ENCODE measurements around the gene RPS18. TPM values are rescaled to one million over a fixed set of nuclear protein-coding genes. Genes with fewer than 3 reads are reported as not detected.
A peak's percentile ranks its signal among the peaks of the same experiment; 100 is the strongest.

Gene RPS18
- total and polyA plus RNA-seq, 2 of the 13 experiments (the other 11 are each of a cell fraction or from before 2014, with no cell fraction given): 3,896 to 5,806 TPM

DNA sequence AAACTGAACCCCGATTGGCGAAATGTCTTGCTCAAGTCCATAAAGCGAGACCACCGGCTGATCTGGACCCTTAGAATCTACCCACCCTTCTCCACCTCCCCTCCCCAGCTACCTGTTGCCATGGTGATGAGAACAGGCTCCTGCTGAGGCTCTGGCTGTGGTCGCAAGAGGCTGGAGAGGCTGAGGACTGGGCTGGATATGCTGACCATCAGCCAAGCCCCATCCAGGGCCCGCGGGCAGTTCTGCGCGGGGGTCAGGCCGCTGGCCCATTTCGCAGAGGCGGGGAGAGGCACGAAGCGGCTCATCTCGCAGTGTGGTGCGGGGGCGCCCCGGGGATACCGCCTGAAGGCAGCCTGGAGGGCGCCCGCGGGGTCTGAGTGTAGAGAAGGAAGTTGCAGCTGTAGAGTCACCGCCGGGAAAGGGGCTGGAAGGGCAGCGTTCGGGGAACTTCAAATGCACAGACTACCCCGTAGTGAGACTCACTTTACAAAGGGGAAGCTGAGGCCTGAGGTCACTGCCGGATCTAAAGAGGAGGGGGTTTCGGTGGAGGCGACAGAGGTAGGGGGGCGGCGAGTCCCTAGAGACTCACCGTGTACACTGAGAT, 41.3 kb downstream of the RPS18 start (continued):
- TF ChIP-seq ZFP90 (CRISPR knock-in tag; IDR thresholded peaks at IDR 0.05; ENCODE audit: borderline replicate concordance) (no peak; the same call in 1 of the 2 replicates), ZNF326 (CRISPR knock-in tag; IDR thresholded peaks at IDR 0.05; ENCODE audit: borderline replicate concordance) (no peak), ZNF12 (CRISPR knock-in tag; IDR thresholded peaks at IDR 0.05) (0 out of 2 replicates have a peak, but pooled peaks have one; percentile 4), ZNF350 (CRISPR knock-in tag; IDR thresholded peaks at IDR 0.05; ENCODE audit: borderline replicate concordance, low read depth) (peak; percentile 65; the same call in 1 of the 2 replicates), ZC3H13 (CRISPR knock-in tag; IDR thresholded peaks at IDR 0.05) (no peak), SP4 (CRISPR knock-in tag; IDR thresholded peaks at IDR 0.05) (no peak; the same call in 1 of the 2 replicates), SATB2 (CRISPR knock-in tag; IDR thresholded peaks at IDR 0.05) (no peak), ZNF224 (CRISPR knock-in tag; IDR thresholded peaks at IDR 0.05) (peak; percentile 77; the same call in 1 of the 2 replicates), NFE2 (CRISPR knock-in tag; IDR thresholded peaks at IDR 0.05) (no peak), PHF21A (CRISPR knock-in tag; IDR thresholded peaks at IDR 0.05) (no peak), RARA (CRISPR knock-in tag; IDR thresholded peaks at IDR 0.05) (peak; percentile 29; the same call in 1 of the 2 replicates)
- TF ChIP-seq, protein P1, sequence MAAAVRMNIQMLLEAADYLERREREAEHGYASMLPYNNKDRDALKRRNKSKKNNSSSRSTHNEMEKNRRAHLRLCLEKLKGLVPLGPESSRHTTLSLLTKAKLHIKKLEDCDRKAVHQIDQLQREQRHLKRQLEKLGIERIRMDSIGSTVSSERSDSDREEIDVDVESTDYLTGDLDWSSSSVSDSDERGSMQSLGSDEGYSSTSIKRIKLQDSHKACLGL (CRISPR knock-in tag; IDR thresholded peaks at IDR 0.05): no peak
- TF ChIP-seq, protein P2, sequence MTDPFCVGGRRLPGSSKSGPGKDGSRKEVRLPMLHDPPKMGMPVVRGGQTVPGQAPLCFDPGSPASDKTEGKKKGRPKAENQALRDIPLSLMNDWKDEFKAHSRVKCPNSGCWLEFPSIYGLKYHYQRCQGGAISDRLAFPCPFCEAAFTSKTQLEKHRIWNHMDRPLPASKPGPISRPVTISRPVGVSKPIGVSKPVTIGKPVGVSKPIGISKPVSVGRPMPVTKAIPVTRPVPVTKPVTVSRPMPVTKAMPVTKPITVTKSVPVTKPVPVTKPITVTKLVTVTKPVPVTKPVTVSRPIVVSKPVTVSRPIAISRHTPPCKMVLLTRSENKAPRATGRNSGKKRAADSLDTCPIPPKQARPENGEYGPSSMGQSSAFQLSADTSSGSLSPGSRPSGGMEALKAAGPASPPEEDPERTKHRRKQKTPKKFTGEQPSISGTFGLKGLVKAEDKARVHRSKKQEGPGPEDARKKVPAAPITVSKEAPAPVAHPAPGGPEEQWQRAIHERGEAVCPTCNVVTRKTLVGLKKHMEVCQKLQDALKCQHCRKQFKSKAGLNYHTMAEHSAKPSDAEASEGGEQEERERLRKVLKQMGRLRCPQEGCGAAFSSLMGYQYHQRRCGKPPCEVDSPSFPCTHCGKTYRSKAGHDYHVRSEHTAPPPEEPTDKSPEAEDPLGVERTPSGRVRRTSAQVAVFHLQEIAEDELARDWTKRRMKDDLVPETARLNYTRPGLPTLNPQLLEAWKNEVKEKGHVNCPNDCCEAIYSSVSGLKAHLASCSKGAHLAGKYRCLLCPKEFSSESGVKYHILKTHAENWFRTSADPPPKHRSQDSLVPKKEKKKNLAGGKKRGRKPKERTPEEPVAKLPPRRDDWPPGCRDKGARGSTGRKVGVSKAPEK (CRISPR knock-in tag; IDR thresholded peaks at IDR 0.05; ENCODE audit: borderline replicate concordance): no peak
- TF ChIP-seq, protein P3, sequence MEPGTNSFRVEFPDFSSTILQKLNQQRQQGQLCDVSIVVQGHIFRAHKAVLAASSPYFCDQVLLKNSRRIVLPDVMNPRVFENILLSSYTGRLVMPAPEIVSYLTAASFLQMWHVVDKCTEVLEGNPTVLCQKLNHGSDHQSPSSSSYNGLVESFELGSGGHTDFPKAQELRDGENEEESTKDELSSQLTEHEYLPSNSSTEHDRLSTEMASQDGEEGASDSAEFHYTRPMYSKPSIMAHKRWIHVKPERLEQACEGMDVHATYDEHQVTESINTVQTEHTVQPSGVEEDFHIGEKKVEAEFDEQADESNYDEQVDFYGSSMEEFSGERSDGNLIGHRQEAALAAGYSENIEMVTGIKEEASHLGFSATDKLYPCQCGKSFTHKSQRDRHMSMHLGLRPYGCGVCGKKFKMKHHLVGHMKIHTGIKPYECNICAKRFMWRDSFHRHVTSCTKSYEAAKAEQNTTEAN (CRISPR knock-in tag; conservative IDR thresholded peaks at IDR 0.05): no peak
- TF ChIP-seq, protein P4, sequence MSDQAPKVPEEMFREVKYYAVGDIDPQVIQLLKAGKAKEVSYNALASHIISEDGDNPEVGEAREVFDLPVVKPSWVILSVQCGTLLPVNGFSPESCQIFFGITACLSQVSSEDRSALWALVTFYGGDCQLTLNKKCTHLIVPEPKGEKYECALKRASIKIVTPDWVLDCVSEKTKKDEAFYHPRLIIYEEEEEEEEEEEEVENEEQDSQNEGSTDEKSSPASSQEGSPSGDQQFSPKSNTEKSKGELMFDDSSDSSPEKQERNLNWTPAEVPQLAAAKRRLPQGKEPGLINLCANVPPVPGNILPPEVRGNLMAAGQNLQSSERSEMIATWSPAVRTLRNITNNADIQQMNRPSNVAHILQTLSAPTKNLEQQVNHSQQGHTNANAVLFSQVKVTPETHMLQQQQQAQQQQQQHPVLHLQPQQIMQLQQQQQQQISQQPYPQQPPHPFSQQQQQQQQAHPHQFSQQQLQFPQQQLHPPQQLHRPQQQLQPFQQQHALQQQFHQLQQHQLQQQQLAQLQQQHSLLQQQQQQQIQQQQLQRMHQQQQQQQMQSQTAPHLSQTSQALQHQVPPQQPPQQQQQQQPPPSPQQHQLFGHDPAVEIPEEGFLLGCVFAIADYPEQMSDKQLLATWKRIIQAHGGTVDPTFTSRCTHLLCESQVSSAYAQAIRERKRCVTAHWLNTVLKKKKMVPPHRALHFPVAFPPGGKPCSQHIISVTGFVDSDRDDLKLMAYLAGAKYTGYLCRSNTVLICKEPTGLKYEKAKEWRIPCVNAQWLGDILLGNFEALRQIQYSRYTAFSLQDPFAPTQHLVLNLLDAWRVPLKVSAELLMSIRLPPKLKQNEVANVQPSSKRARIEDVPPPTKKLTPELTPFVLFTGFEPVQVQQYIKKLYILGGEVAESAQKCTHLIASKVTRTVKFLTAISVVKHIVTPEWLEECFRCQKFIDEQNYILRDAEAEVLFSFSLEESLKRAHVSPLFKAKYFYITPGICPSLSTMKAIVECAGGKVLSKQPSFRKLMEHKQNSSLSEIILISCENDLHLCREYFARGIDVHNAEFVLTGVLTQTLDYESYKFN (CRISPR knock-in tag; conservative IDR thresholded peaks at IDR 0.05): 0 out of 2 replicates have a peak, but pooled peaks have one; percentile 8
- TF ChIP-seq, protein P5, sequence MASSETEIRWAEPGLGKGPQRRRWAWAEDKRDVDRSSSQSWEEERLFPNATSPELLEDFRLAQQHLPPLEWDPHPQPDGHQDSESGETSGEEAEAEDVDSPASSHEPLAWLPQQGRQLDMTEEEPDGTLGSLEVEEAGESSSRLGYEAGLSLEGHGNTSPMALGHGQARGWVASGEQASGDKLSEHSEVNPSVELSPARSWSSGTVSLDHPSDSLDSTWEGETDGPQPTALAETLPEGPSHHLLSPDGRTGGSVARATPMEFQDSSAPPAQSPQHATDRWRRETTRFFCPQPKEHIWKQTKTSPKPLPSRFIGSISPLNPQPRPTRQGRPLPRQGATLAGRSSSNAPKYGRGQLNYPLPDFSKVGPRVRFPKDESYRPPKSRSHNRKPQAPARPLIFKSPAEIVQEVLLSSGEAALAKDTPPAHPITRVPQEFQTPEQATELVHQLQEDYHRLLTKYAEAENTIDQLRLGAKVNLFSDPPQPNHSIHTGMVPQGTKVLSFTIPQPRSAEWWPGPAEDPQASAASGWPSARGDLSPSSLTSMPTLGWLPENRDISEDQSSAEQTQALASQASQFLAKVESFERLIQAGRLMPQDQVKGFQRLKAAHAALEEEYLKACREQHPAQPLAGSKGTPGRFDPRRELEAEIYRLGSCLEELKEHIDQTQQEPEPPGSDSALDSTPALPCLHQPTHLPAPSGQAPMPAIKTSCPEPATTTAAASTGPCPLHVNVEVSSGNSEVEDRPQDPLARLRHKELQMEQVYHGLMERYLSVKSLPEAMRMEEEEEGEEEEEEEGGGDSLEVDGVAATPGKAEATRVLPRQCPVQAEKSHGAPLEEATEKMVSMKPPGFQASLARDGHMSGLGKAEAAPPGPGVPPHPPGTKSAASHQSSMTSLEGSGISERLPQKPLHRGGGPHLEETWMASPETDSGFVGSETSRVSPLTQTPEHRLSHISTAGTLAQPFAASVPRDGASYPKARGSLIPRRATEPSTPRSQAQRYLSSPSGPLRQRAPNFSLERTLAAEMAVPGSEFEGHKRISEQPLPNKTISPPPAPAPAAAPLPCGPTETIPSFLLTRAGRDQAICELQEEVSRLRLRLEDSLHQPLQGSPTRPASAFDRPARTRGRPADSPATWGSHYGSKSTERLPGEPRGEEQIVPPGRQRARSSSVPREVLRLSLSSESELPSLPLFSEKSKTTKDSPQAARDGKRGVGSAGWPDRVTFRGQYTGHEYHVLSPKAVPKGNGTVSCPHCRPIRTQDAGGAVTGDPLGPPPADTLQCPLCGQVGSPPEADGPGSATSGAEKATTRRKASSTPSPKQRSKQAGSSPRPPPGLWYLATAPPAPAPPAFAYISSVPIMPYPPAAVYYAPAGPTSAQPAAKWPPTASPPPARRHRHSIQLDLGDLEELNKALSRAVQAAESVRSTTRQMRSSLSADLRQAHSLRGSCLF (CRISPR knock-in tag; IDR thresholded peaks at IDR 0.05; ENCODE audit: borderline replicate concordance): no peak

Measured in HepG2 (cell line).